HG03108 (cell line): ENCODE results near the gene SNU13.
"Not testable (repeated sequence)": the region's sequence is repeated elsewhere in the genome, so short reads cannot be mapped to it uniquely, and the experiment has no call there.

Source experiments
- ATAC-seq: cut with Tn5 transposase; IDR thresholded peaks from one replicate; pipeline ENCODE4 v1.9.1; 2021; ENCODE audit warnings: moderate library complexity; ENCODE audit not compliant: unreplicated experiment

The SNU13 gene

DNA sequence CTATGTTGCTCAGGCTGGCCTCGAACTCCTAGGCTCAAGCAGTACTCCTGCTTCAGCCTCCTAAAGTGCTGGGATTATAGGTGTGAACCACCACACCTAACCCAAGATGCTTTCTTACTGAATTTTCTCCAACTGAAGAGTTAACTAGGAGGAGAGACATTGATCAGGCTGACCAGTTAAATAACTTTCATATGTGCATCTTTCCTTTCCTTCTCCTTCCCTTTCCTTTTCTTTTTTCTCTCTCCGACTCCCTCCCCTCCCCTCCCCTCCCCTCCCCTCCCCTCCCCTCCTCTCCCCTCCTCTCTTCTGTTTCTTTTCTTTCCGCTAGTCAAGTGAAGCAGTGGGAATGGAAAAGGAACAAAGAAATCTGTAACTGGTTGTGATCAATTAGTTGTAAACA lies 40.9 kb downstream of the SNU13 start:
- no peak for ATAC-seq

DNA sequence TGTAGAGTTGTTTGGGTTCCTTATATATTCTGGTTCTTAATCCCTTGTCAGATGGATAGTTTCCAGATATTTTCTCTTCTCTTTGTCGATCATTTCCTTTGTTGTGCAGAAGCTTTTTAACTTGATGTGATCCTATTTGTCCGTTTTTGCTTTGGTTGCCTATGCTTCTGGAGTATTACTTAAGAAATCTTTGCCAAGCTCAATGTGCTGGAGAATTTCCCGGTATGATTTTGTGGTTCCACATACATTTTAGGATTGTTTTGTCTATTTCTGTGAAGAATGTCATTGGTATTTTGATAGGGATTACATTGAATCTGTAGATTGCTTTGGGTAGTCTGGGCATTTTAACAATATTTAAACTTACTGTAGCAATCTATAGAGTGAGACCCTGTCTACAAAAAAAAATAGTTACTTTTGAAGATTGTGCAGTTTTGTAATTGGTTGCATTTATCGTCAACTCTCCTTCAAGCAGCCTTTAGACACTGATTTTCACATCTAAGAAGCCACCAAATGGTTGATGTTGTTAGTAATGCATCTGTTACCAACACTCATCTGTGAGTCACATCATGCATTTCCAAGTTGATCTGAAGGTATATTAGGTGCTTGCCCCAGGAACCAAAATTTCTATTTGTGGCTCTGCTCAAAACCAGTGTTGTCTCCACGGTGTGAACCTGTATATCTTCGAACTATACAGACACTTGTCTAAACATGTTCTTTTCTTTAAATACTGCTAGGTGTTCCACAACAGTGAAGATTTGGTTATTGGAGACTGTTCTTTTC lies 46.1 kb downstream of the SNU13 start:
- no peak for ATAC-seq

GRCh38 chr22:41641854-41642253 lies 46.8 kb downstream of the SNU13 start:
- ATAC-seq: no peak

GRCh38 chr22:41638748-41639147 lies 49.9 kb downstream of the SNU13 start:
- ATAC-seq: no peak

DNA sequence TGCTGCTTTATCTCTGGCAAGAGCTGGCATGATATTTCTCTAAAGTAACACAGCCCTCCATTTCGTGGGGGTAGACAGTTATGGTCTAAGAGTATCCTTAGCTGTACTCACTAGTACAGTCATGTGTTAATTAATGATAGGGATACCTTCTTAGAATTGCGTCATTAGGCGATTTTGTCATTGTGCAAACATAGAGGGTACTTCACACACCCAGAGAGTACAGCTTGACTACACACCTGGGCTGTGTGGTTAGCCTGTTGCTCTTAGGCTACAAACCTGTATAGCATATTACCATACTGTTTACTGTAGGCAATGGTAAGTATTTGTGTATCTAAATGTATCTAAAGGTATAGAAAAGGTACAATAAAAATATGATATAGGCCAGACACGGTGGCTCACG lies 50.5 kb downstream of the SNU13 start:
- ATAC-seq: no peak

DNA sequence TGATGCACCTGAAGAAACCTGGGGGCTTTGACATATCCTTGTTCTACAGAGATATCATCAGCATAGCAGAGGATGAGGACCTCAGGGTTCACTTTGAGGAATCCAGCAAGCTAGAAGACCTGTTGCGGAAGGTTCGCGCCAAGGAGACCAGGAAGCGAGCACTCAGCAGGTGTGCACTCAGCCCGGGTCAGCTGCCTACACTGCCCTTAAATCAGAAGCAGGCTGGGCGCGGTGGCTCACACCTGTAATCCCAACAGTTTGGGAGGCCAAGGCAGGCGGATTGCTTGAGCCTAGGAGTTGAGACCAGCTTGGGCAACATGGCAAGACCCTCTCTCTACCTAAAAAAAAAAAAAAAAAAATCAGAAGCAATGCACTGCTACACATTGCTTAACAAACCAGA lies 51.0 kb downstream of the SNU13 start:
- ATAC-seq: not testable (repeated sequence)

- no peak for ATAC-seq
These were observed 52.2 kb downstream of the SNU13 start for GRCh38 chr22:41636467-41636866.

DNA sequence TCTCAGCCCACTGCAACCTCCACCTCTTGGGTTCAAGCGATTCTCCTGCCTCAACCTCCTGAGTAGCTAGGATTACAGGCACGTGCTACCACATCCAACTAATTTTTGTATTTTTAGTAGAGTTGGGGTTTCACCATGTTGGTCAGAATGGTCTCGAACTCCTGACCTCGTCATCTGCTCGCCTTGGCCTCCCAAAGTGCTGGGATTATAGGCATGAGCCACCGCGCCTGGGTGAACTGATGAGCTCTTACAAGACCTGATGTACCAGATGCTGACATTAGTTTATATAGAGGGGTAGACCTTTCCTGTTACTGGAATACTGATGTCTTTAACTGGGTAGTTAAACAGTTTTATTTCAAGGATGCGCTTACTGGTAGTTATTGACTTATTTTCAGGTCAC lies 54.1 kb downstream of the SNU13 start:
- ATAC-seq: not testable (repeated sequence)

DNA sequence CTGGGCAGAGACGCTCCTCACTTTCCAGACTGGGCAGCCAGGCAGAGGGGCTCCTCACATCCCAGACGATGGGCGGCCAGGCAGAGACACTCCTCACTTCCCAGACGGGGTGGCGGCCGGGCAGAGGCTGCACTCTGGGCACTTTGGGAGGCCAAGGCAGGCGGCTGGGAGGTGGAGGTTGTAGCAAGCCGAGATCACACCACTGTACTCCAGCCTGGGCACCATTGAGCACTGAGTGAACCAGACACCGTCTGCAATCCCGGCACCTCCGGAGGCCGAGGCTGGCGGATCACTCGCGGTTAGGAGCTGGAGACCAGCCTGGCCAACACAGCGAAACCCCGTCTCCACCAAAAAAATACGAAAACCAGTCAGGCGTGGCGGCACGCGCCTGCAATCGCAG lies 57.1 kb downstream of the SNU13 start:
- ATAC-seq: not testable (repeated sequence)

GRCh38 chr22:41631115-41631514 lies 57.6 kb downstream of the SNU13 start:
- not testable (repeated sequence) for ATAC-seq

DNA sequence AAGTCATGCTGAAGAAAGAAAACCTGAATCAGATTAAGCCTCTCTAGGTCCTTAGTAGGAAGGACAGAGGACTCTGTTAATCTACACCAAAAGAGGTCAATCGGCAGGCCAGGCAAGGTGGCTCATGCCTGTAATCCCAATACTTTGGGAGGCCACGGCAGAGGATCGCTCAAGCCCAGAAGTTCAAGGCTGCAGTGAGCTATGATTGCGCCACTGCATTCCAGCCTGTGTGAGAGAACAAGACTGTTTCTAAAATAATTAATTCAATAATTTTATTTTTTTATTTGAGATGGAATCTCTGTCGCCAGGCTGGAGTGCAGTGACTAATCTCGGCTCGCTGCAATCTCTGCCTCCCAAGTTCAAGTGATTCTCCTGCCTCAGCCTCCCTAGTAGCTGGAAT lies 63.1 kb downstream of the SNU13 start:
- no peak for ATAC-seq
